Measurements from ENCODE around the gene RAB31.

DNA sequence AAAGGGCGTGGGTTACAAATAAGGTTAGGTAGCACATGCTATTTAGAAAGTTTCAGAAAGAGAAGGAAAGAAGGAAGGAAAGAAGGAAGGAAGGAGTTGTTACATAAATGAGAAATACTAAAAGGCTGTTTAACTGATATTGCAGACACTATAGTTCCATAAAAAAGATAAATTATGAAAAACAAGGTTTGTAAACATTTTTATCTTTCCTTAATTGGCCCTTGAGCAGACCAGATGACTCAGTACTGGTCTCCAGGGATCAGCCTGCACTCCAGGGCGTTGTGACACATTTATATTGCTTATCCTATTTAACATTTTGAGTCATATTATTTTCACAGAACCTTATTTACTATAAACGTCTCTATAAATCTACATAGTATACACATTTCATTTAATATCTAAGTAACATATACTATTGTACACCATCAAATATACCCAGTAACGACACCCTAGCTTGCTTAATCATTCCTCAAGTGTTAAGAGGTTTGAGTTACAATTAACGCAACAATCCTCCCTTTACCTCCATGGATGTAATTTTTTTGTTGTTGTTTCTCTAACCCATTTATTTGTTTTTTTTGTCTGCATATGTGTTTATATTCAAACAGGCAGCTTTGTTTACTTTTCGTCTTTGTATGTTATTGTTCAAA lies 2.8 kb upstream of the RAB31 start:
- TF ChIP-seq, protein P1, sequence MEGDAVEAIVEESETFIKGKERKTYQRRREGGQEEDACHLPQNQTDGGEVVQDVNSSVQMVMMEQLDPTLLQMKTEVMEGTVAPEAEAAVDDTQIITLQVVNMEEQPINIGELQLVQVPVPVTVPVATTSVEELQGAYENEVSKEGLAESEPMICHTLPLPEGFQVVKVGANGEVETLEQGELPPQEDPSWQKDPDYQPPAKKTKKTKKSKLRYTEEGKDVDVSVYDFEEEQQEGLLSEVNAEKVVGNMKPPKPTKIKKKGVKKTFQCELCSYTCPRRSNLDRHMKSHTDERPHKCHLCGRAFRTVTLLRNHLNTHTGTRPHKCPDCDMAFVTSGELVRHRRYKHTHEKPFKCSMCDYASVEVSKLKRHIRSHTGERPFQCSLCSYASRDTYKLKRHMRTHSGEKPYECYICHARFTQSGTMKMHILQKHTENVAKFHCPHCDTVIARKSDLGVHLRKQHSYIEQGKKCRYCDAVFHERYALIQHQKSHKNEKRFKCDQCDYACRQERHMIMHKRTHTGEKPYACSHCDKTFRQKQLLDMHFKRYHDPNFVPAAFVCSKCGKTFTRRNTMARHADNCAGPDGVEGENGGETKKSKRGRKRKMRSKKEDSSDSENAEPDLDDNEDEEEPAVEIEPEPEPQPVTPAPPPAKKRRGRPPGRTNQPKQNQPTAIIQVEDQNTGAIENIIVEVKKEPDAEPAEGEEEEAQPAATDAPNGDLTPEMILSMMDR (IDR thresholded peaks at IDR 0.05): no peak
- TF ChIP-seq POLR2A (IDR thresholded peaks at IDR 0.05): no peak

Data from testis (tissue), 2 donors.